ENCODE measurements around the gene GARIN5A. TPM values are rescaled to one million over a fixed set of nuclear protein-coding genes. Genes with fewer than 3 reads are reported as not detected.

Gene GARIN5A
- polyA plus RNA-seq, 3 donors, result 0.41 TPM; not detected in 2

DNA sequence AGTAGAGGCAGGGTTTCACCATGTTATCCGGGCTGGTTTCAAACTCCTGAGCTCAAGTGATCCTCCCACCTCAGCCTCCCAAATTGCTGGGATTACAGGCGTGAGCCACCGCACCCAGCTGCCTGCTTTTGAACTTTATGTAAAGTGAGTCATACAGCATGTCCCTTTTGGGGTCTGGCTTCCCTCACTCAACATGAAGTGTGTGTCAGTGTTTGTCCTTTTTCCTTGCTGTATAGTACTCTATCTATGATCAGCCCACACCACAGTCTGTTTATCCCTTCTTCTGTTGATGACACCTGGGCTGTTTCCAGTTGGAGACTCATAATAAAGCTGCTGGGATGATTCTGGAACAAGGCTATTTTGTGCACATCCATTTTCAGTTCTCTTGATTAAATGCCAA, 55.8 kb downstream of the GARIN5A start:
- WGBS (ENCODE audit: insufficient coverage), result no CpG with 5 or more reads among the region's 3 CpGs
- Histone ChIP-seq H3K9me3 (replicated peaks in 1 of 2; ENCODE audit: control insufficient read depth in 1 of 2, insufficient read depth in 1 of 2, low read length in 2 of 2) (no peaks in the 10 kb centered on the region), H3K27me3 (ENCODE audit: control insufficient read depth in 2 of 2, insufficient read depth in 2 of 2, low read length in 2 of 2) (peaks cover 5 to 21% of the 10 kb centered on the region in 2 donors), H3K79me2 (ENCODE audit: insufficient read depth, low read length) (no peaks in the 10 kb centered on the region), H4K20me1 (ENCODE audit: insufficient read depth, low read length) (no peaks in the 10 kb centered on the region), H2AFZ (ENCODE audit: insufficient read depth, low read depth, low read length, poor library complexity, severe bottlenecking) (no peak overlapping the region), H3K4me1 (ENCODE audit: control insufficient read depth in 1 of 2, insufficient read depth in 2 of 2, low read length in 2 of 2) (peaks cover 28 to 35% of the 10 kb centered on the region in 2 donors), H3K4me2 (replicated peaks; ENCODE audit: extremely low read depth, low read length, poor library complexity, severe bottlenecking) (no peak overlapping the region), H3K36me3 (replicated peaks in 1 of 2; ENCODE audit: control insufficient read depth in 1 of 2, insufficient read depth in 2 of 2, low read length in 2 of 2) (no peaks in the 10 kb centered on the region), H3K9ac (ENCODE audit: insufficient read depth, low read length, poor library complexity, severe bottlenecking) (no peak overlapping the region), H3K4me3 (replicated peaks in 1 of 3; ENCODE audit: low read depth in 2 of 3, low read length in 3 of 3) (no peak overlapping the region), H3K27ac (ENCODE audit: low read depth in 1 of 2, low read length in 2 of 2) (no peak overlapping the region)
- peaks cover 26 to 30% (median 27%) of the 10 kb centered on the region in 3 donors for H3K27me3 Mint-ChIP-seq (ENCODE audit: low read depth in 3 of 3)
- DNase-seq, result no peak
- peaks cover 0 to 5% (median 2%) of the 10 kb centered on the region in 7 donors for H3K9me3 Mint-ChIP-seq
- TF ChIP-seq, protein P1, sequence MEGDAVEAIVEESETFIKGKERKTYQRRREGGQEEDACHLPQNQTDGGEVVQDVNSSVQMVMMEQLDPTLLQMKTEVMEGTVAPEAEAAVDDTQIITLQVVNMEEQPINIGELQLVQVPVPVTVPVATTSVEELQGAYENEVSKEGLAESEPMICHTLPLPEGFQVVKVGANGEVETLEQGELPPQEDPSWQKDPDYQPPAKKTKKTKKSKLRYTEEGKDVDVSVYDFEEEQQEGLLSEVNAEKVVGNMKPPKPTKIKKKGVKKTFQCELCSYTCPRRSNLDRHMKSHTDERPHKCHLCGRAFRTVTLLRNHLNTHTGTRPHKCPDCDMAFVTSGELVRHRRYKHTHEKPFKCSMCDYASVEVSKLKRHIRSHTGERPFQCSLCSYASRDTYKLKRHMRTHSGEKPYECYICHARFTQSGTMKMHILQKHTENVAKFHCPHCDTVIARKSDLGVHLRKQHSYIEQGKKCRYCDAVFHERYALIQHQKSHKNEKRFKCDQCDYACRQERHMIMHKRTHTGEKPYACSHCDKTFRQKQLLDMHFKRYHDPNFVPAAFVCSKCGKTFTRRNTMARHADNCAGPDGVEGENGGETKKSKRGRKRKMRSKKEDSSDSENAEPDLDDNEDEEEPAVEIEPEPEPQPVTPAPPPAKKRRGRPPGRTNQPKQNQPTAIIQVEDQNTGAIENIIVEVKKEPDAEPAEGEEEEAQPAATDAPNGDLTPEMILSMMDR (IDR thresholded peaks at IDR 0.05), result no peak
- peak overlapping the region in 1 of 7 donors; percentile 6 for H3K27ac Mint-ChIP-seq
- peak overlapping the region in 1 of 2 donors; percentile 27 for H3K4me3 Mint-ChIP-seq
- H3K36me3 Mint-ChIP-seq, result peaks cover 0 to 8% of the 10 kb centered on the region in 2 donors
- intact Hi-C loops (cut with micrococcal nuclease), result no loop called here
- peaks cover 23% of the 10 kb centered on the region for H3K4me1 Mint-ChIP-seq

DNA sequence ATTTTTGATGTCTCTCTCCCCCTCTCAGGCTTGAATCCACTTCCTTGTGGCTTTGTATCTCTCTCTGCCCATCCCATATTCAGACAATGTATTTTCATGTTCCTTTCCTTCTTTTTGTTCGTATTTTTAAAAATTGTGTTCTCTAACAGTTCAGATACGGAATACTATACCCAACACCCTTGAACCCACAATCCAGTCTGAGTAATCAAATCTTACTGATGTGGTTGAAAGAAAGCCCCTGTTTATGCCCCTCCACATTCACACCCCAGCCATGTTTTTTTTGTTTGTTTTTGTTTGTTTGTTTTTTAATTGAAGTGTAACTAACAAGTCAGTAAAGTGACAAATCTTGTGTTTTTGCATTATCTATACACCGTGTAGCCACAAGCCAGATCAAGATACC, 56.5 kb downstream of the GARIN5A start:
- H3K9me3 Mint-ChIP-seq, result peaks cover 0 to 5% (median 2%) of the 10 kb centered on the region in 7 donors
- peaks cover 0 to 8% of the 10 kb centered on the region in 2 donors for H3K36me3 Mint-ChIP-seq
- Histone ChIP-seq H3K4me2 (replicated peaks; ENCODE audit: extremely low read depth, low read length, poor library complexity, severe bottlenecking) (no peak overlapping the region), H2AFZ (ENCODE audit: insufficient read depth, low read depth, low read length, poor library complexity, severe bottlenecking) (no peak overlapping the region), H3K36me3 (replicated peaks in 1 of 2; ENCODE audit: control insufficient read depth in 1 of 2, insufficient read depth in 2 of 2, low read length in 2 of 2) (no peaks in the 10 kb centered on the region), H3K9me3 (replicated peaks in 1 of 2; ENCODE audit: control insufficient read depth in 1 of 2, insufficient read depth in 1 of 2, low read length in 2 of 2) (no peaks in the 10 kb centered on the region), H3K4me3 (replicated peaks in 1 of 3; ENCODE audit: low read depth in 2 of 3, low read length in 3 of 3) (peak overlapping the region in 1 of 3 experiments; percentile 30), H3K9ac (ENCODE audit: insufficient read depth, low read length, poor library complexity, severe bottlenecking) (no peak overlapping the region), H3K4me1 (ENCODE audit: control insufficient read depth in 1 of 2, insufficient read depth in 2 of 2, low read length in 2 of 2) (peaks cover 35 to 41% of the 10 kb centered on the region in 2 donors), H4K20me1 (ENCODE audit: insufficient read depth, low read length) (no peaks in the 10 kb centered on the region), H3K27ac (ENCODE audit: low read depth in 1 of 2, low read length in 2 of 2) (no peak overlapping the region), H3K79me2 (ENCODE audit: insufficient read depth, low read length) (no peaks in the 10 kb centered on the region), H3K27me3 (ENCODE audit: control insufficient read depth in 2 of 2, insufficient read depth in 2 of 2, low read length in 2 of 2) (peaks cover 5 to 21% of the 10 kb centered on the region in 2 donors)
- intact Hi-C loops (cut with micrococcal nuclease), result no loop called here
- WGBS (ENCODE audit: insufficient coverage), result 20% methylated on average over 1 of the region's 3 CpGs
- peaks cover 26 to 30% (median 27%) of the 10 kb centered on the region in 3 donors for H3K27me3 Mint-ChIP-seq (ENCODE audit: low read depth in 3 of 3)
- no peak for DNase-seq
- TF ChIP-seq, protein P1 (IDR thresholded peaks at IDR 0.05), result no peak
- H3K4me3 Mint-ChIP-seq, result peak overlapping the region in 1 of 2 donors; percentile 35
- peaks cover 26% of the 10 kb centered on the region for H3K4me1 Mint-ChIP-seq
- H3K27ac Mint-ChIP-seq, result no peak overlapping the region

All from CD14-positive monocyte (primary cell).